ENCODE measurements around the gene PRDM16.

Gene PRDM16

GRCh38 chr1:3310718-3311400, 241.9 kb downstream of the PRDM16 start:
- H3K27ac ChIP-seq, result no peak overlapping the region
- no peak for TF ChIP-seq ZFX (IDR thresholded peaks at IDR 0.05)
- TF ChIP-seq, protein P1, sequence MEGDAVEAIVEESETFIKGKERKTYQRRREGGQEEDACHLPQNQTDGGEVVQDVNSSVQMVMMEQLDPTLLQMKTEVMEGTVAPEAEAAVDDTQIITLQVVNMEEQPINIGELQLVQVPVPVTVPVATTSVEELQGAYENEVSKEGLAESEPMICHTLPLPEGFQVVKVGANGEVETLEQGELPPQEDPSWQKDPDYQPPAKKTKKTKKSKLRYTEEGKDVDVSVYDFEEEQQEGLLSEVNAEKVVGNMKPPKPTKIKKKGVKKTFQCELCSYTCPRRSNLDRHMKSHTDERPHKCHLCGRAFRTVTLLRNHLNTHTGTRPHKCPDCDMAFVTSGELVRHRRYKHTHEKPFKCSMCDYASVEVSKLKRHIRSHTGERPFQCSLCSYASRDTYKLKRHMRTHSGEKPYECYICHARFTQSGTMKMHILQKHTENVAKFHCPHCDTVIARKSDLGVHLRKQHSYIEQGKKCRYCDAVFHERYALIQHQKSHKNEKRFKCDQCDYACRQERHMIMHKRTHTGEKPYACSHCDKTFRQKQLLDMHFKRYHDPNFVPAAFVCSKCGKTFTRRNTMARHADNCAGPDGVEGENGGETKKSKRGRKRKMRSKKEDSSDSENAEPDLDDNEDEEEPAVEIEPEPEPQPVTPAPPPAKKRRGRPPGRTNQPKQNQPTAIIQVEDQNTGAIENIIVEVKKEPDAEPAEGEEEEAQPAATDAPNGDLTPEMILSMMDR (conservative IDR thresholded peaks at IDR 0.05), result no peak

DNA sequence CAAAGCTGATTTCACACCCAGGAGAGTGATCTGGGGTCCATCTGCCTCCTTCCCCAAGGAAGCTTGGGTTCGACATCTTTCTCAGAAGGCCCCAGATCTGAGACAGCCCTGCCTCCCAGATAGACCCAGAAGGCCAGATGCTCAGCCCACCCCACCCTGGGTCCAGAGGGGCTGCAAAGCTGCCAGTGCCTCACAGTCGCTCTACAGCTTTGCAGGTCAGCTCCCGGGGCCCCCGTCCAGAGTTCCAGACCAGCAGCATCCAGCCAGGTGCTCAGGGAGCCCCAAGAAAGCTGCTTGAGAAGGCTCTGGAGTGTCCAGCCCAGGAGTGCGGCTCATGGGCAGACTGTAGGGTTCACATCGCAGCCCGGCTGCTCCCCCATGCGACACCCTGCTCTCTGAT, 242.7 kb downstream of the PRDM16 start:
- H3K27ac ChIP-seq, result no peak overlapping the region
- TF ChIP-seq ZFX (IDR thresholded peaks at IDR 0.05), result no peak
- TF ChIP-seq, protein P1 (conservative IDR thresholded peaks at IDR 0.05), result no peak

DNA sequence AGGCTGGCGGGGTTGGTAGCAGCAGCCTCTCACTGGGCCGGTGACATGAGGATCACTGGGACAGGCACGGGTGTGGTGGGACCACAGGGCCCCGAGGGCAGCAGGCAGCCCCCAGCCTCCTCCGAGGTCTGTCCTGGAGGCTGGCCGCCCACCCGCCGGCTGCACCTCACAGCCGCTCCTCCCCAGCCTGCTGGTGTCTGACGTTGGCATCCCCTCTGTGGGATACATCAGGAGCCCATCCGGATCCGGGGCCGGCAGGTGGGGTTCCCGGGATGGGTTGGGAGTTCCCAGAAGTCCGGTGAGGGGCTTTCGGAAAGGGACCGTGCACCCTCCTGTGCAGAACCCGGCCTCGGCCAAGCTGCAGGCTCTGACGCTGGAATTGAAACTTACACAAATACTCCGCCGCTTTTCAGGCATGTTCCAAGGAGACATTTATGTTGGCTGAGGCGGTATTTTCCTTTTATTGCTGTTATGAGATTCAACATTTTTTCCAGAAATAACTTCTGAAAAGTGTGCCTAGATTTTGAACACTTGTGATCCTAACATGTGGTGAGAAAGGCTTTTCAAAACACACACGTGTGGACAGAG, 243.4 kb downstream of the PRDM16 start:
- no peak overlapping the region for H3K27ac ChIP-seq
- TF ChIP-seq, protein P1 (conservative IDR thresholded peaks at IDR 0.05), result no peak

DNA sequence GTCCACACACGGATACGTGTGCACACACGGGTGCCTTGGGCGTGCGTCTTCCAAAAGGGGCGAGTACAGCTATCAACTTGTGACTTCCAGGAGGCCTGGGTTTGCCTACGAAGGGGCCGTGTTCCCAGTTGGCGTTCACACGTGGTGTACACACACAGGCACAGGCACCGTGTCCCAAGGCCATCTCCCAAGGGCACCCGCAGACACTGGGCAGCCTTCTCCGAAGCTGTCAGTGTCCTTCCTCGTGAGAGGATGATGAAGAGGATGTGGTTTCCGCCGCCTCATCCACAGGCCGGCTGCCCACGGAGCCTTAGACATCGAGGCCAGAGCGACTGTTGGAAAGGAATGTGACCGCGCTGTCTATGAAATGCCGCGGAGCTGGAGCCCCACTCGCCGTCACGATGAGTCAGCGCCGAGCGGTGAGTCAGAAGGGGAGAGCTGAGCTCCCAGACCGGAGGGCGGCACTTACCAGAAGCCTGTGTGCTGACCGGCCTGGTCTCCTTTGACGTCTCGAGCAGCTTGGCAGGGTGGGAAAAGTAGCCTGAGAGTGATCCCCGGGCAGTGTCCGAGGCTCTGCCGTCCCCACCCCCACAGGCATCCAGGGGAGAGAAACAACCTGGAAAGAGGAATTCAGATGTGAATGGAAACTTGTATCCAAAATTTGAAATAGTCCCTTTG, 244.0 kb downstream of the PRDM16 start:
- H3K27ac ChIP-seq, result no peak overlapping the region
- TF ChIP-seq, protein P1 (conservative IDR thresholded peaks at IDR 0.05), result no peak
- no peak for TF ChIP-seq ZFX (IDR thresholded peaks at IDR 0.05)

DNA sequence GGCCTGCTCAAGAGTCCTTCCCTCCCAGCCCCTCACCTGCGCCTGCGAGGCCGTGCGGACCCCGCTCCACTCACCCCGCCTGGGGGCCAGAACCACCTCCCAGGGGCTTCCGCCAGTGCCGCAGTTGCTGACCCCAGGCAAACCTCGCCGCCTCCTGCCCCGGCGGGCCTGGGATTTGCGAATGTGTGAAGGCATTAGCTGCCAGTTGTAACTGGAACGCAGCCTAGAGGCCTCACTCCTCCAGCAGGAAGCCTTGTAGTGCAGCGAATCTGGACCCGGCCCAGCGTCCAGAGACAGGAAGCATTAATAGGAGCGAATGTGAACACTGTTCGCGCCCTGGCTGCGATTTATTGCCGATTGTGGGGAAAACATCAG, 244.6 kb downstream of the PRDM16 start:
- no peak overlapping the region for H3K27ac ChIP-seq

GRCh38 chr1:3314491-3315381, 245.7 kb downstream of the PRDM16 start:
- no peak overlapping the region for H3K27ac ChIP-seq
- TF ChIP-seq, protein P1 (conservative IDR thresholded peaks at IDR 0.05), result no peak
- no peak for TF ChIP-seq ZFX (IDR thresholded peaks at IDR 0.05)

More for the DNA sequence above, 244.6 kb downstream of the PRDM16 start:
- TF ChIP-seq ZFX (IDR thresholded peaks at IDR 0.05), result no peak
- TF ChIP-seq, protein P1 (conservative IDR thresholded peaks at IDR 0.05), result no peak

All from C4-2B (cell line).